Stimulated activated CD4-positive, alpha-beta T cell treated with anti-CD3 and anti-CD28 coated beads, Interleukin-12 subunit alpha, Interleukin-12 subunit beta, amount 100 ng/mL, for 24 hours (primary cell): Measurements from ENCODE around the gene ISOC2.
"Not testable (repeated sequence)": the region's sequence is repeated elsewhere in the genome, so short reads cannot be mapped to it uniquely, and the experiment has no call there.

Source experiments
- DNase-seq, 2 experiments: peaks; one replicate each; pipeline ENCODE4 v3.0.0-alpha.2; 2020; ENCODE audit warnings: low read depth in 2 of 2

ISOC2 gene

DNA sequence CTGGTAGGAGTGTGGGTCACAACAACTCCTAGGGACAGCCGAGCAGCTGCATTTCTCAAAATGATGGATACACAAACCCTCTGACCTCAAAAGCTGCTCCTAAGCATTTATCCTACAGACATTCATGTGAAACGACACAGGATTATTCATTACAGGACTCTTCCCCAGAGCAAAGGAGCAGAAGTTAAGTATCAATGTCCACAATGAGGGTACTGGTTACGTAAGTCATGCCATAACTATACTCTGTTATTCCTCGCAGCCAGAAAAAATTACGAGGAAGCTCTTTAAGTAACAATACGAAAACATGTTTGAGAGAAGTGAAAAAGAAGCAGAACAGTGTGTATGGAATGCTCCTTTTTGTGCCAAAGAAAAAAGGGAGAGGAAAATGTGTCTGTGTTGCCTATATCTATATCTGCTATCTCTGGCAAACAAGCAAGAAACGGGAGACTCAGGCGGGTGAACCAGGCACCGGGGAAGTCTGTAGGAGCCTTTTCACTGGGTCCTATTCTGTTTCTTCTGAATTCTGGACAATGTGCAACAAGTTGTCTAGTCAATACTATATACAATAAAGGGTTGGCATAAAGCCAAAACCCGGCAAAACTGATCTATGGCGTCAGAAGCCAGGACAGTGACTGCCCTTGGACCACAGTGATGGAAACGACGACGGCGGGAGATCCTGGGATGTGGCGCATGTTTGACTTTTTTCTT, 1.3 kb downstream of the ISOC2 start:
- no peak for DNase-seq

- DNase-seq: no peak
Measured at GRCh38 chr19:55459551-55459949, 1.9 kb downstream of the ISOC2 start.

DNA sequence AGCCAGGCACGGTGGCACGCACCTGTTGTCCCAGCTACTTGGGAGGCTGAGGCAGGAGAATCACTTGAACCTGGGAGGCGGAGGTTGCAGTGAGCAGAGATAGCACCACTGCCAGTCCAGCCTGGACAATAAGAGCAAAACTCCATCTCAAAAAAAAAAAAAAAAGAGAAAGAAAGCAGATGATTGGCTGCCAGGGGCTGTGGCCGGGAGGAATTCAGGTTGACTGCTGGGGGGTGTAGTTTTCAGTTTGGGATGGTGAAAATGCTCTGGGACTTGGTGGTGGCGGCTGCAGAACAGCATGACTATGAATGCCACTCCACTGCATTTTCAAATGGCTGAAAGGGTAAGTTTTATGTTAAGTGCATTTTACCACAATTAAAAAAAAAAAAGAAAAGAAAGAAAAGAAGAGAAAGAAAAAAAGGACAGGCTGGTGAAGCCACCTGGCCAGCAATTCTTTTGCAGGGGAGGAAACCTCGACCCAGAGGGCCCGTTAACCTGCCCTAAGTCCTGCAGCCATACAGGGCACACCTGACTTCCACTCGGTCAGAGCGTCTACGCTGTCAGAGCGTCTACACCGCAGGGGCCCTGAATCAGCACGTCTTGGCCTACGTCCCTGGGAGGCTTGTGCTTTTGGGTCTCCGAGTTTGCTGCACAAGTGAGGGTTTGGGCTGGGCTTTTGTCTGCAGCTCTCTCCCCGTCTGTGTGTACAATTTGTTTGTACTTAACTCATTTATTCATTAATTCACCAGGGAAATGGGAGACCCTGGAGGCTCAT, 3.6 kb downstream of the ISOC2 start:
- DNase-seq: no peak

DNA sequence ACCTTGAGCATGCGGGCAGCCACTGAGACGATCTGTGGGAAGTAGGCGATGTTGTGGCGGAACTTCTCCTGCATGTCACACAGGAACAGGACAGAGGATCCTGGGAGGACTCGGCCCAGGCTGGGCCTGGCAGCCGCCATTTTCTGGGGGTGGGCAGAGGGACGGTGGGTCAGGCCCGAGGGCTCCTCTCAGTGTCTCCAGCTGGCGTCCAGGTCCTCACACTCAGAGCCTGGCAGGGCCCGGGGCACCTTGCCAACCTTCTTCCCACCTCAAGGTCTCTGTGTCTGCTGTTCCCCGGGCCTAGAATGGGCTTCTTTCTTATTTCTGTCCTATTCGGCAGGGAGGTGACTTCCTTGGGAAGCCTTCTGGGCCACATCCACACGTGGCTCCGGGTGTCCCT, 5.1 kb downstream of the ISOC2 start:
- no peak for DNase-seq

GRCh38 chr19:55455576-55456235, 5.7 kb downstream of the ISOC2 start:
- DNase-seq: no peak

DNA sequence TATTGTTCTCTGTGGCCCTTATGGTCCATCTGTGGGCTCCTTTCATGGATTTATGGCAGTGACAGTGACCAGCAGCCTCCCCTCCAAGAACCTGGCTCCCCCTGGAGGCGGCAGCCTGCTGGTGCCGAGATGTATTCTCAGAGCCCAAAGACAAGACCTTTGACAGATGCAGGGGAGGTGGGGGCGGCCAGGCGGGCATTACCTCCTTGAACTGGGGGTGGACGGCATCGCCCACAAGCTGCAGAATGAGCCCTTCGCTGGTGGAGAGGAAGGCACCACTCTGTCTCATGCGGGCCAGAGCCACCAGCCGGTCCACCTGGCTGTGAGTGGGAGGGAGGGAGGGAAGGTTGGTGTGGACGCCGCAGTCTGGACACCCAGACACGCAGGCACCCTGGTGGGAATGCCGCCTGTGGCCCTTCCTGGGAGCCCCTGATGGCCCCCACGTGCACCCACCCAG, 6.6 kb downstream of the ISOC2 start:
- DNase-seq: no peak

GRCh38 chr19:55453511-55454260, 7.8 kb downstream of the ISOC2 start:
- no peak for DNase-seq

DNA sequence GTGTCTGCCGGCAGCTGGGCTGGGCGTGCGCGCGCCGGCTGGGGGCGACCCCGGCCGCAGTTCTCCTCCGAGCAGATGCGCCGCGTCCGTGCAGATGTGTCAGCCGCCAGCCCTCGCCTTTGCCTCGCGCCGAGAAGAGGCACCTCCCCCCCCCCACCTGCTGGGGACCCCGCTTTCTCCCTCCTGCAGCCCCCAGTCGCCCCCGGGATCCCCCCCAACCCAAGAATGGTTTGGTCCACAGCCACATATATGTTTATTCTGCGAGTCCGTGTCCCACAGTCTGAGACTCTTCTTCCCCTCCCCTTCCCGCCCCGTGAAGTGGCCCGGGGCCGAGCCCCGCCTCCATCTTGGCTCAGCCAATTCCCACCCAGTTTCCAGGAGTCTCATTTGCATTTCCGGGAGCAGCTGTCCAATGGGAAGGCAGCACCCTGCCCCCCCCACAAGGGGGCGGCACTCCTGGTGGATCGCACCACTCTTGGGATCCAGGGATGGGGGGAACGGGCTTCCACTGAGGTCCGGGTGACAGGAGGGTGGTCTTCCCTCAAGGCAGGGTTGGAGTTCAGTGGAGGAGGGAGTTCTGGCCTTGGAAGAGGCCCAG, 8.6 kb downstream of the ISOC2 start:
- no peak for DNase-seq

- DNase-seq: no peak
Measured at GRCh38 chr19:55451965-55452748, 9.3 kb downstream of the ISOC2 start.

GRCh38 chr19:55451163-55451964, 10.1 kb downstream of the ISOC2 start:
- no peak for DNase-seq

- DNase-seq: no peak
Measured at GRCh38 chr19:55449469-55449868, 12.0 kb downstream of the ISOC2 start.

DNA sequence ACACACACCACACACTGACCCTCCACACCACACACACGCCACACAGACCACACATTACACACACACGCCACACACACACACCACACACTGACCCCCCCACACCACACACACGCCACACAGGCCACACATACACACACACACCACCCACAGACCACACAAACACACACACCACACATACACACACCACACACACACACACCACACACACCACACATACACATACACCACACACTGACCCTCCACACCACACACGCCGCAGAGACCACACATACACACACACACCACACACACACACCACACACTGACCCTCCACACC, 13.3 kb downstream of the ISOC2 start:
- DNase-seq: not testable (repeated sequence)

DNA sequence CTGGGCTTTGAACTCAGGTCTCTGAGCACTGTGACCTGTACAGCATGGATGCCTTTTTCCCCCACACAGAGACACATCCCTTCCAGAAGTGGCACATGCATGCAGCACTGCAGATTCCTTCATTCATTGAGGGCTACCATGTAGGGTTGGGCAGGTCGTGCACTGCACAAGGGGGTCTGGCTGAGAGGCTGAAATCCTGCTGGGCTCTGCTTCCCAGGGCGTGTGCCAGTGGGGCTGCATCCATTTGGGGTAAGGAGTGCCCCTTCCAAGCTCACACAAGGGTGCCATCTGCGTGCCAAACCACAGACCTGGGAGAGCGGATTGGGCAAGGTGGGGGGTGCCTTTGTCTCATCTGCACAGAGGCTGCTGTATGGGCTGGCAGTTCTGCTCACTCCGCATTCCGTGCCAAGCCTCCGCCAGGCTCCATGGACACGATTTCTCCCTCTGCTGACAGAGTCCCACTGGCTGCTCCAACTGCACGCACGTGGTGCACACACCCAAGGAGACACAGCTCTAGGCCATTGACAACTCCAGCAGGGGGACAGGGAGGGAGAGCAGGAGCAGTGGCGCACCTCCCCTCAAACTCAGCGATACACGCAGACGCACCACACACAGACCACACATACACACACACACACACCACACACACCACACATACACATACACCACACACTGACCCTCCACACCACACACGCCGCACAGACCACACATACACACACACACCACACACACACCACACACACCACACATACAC, 13.8 kb downstream of the ISOC2 start:
- DNase-seq: no peak

- no peak for DNase-seq
Measured at GRCh38 chr19:55446060-55446459, 15.4 kb downstream of the ISOC2 start.

GRCh38 chr19:55444646-55445045, 16.8 kb downstream of the ISOC2 start:
- DNase-seq: no peak

GRCh38 chr19:55443824-55444480, 17.5 kb downstream of the ISOC2 start:
- DNase-seq: no peak

DNA sequence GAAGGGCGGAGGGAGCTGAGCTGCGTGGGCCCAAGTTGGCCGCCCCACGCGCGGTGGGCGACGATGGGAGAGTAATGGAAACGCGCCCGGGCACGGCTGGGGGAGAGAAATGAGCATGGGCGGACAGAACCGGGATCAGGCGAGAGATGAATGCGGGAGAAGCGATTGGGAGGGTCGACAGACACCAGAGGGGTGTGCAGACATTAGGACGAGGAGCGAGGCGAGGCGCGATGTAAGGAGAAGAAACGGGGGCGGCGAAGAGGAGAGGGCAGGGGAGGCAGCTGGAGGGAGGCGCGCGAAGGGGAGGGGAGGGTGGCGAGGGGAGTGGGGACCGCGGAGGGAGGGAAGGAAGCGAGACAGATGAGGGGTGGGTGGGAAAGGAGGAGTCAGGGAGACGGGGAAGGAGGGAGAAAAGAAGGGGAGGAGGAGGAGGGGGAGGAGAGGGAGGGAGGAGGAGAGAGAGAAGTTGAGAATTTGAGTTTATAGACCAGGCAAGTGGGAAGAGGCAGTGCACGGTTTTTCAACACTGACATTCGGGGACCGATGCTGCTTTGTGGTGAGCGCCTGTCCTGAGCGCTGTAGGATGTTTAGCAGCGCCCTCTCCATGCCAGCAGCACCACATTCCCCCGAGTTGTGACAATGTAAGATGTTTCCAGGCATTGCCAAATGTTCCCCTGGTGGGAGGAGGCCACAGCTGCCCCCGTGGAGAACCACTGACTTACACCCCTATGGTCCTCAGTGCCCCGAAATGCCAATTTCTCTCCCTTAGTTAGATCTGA, 18.2 kb downstream of the ISOC2 start, which contains the start of gene SHISA7:
Gene SHISA7 (minus strand): TSS at position 256 of the 779 bp plus-strand sequence. CDS start 437 bp downstream, outside the sequence.
- DNase-seq: no peak
